HG03442 (cell line): Measurements from ENCODE around the gene TPPP2.
"Not testable (repeated sequence)": the region's sequence is repeated elsewhere in the genome, so short reads cannot be mapped to it uniquely, and the experiment has no call there.

ENCODE experiments used
- ATAC-seq: cut with Tn5 transposase; IDR thresholded peaks from one replicate; pipeline ENCODE4 v1.9.1; 2021; ENCODE audit warnings: mild to moderate bottlenecking, moderate library complexity; ENCODE audit not compliant: unreplicated experiment

The TPPP2 gene

DNA sequence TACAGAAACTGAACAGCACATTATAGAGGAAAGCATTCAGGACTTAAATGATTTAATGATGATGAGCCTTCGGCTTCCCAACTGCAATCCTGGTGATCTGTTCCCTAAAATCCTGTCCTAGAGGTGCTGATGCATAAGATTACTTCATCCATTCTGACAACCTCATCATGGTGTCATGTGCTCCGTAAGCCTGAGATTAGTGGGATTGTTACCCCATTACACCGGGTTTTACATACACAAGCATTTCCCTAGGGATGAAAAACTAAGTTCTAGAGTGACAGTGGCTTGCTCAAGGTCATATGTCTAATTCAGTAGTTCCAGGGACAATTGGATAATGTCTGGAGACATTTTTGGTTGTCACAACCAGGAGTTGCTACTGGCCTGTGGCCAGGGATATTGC, 7.1 kb downstream of the TPPP2 start:
- ATAC-seq, result no peak

DNA sequence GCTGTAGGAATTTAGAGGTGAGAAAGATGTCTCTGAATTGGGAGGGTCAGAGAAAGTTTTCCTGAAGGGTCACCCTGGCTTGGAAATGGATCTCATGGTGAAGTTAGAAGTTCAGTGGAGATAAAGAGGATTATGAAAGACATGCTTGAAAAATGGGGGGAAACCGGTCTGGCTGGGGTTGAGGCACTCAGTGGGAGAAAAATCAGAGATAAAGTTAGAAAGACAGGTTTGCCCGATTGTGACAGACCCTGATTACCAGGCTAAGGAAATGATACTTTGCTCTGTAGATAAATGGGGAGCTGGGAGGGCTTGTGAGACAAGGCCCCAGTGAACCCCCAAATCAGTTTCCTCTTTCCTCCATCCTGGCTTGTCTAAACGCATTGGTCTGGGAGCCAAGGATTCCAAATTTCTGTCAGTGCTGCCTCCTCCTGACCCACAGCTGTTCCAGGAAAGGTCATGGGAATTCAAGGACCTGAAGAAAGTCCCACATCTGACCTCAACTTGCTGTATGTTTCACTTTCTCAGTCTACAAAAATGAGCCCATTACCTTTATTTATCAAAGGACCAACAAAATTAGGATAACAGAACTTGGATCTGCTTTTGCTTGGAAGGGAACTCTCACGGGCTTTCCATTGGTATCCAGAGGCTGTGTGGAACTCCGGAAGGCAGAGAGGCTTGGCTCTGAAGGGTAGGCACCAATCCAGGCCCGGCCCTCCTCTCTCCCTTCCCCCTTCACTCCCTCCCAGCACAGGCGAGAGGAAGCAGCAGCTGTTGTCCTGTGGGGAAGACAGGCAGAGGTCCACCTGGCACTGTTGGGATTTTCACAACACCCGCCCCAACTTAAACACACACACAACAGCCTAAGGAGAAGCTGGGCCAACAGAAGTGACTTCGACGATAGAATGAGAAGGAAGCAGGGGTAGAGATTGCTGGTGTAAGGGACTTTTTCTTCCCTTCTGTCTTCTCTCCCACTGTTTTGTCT, 8.7 kb downstream of the TPPP2 start:
- ATAC-seq, result no peak

GRCh38 chr14:21039585-21040369, 9.8 kb downstream of the TPPP2 start:
- ATAC-seq, result peak; percentile 55

DNA sequence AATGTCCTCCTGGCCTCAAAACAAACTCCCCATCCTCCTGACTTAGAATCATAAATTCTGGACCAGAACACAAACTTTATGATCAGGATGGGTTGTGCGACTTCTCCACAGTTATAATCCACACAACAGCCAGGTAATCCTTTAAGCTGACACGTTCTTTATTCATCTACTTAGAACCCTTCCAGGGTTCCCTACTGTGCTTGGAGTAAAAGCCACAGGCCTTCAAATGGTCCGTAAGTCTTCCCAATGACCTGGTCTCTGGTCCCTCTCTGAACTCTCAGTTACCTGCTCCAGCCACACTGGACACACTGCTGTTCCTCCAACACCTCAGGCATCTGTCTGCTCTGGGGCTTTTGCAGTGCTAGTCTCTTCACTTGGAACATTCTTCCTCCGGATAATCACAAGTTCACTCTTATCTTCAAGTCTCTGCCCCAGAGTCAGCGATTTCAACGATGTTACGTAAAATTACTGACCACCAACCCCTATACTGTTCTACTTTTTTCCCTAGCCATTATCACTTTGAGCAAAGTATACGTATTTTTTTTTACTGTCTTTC, 10.4 kb downstream of the TPPP2 start:
- ATAC-seq, result no peak

DNA sequence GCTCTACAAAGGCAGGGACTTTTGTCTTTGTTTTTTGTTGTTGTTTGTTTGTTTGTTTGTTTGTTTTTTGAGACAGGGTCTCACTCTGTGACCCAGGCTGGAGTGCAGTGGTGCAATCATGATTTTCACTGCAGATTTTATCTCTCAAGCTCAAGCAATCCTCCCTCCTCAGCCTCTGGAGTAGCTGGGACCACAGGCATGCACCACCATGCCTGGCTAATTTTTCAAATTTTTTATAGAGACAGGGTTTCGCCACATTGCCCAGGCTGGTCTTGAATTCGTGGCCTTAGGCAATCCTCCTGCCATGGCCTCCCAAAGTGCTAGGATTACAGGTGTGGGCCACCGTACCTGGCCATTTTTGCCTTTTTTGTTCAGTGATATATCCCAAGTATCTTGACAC, 10.9 kb downstream of the TPPP2 start:
- ATAC-seq, result not testable (repeated sequence)

GRCh38 chr14:21041676-21042433, 11.8 kb downstream of the TPPP2 start, which contains the start of gene RNASE7:
Gene RNASE7, plus strand, starts transcription at chr14:21042362. Its CDS starts 631 bp downstream, at chr14:21042993.
- no peak for ATAC-seq

GRCh38 chr14:21042918-21043317, 12.9 kb downstream of the TPPP2 start:
- ATAC-seq, result no peak

- no peak for ATAC-seq
Observed at GRCh38 chr14:21043387-21043973, 13.5 kb downstream of the TPPP2 start.

DNA sequence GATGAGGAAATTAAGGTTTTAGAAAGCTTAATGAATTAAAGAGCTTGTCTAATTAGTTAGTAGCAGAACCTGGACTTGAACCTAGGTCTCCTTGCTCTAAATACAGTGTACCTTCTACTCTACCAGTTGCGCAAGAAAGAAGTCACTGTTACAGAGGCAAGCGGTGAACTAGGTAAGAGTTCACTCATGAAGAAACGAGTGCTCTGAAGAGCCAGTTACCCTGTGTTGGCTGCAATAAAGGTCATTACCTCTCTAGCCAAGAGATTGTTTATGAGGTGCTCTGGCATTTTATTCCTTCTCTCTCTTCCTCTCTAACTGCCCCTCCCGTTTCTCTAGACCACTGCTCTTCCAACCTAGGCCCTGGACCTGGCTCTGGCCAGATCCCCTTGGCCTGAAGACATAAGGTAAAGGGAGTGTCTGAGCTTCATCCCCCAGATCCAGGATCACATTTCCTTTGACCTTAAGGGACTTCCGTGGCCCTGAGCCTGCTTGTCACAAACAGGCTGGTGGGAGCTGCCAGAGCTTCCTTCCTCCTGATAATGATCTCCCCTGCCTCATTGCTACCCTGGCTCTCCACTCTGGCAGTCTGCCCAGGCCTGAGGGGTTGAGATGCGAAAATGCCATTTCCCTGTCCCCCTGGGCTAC, 14.1 kb downstream of the TPPP2 start:
- ATAC-seq, result no peak

DNA sequence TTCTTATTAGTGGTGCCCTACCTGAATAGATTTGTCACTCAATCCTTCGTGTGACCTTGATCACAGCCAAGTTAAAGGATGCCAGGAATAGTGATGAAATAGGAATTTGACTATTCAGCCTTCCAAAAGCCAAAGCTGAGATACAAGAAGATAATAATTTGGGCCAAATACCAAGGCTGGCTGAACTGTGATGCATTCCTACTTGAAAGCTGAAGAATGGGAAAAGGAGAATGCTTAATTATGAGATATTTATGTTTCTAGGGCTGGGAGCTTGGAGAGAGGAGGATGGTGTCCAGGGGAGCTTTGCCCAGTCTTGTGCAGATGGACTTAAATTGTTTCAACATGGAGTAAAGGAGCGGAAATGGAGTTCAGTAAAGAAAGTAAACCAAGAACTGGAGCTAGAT, 17.4 kb downstream of the TPPP2 start:
- ATAC-seq, result no peak

DNA sequence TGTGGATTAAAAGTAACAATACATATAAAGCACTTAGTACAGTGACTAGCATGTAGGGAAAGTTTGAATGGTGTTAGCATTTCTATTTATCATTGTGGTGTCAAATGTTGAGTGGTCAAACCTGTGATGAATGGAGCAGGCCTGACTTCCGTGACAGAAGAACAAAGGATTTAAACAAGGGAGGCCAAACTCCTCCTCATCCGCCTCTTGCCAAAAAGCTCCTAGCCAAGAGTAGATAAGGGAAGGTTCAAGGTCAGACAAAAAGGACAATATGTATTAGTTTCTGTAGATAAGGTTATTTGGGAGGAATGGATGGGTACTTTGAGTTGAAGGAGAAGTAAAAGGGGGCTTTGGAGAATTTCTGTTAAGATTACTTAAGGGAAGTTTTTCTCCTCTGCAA, 18.6 kb downstream of the TPPP2 start:
- no peak for ATAC-seq

GRCh38 chr14:21049271-21049673, 19.3 kb downstream of the TPPP2 start:
- no peak for ATAC-seq

- ATAC-seq, result no peak
Observed at GRCh38 chr14:21050597-21050996, 20.6 kb downstream of the TPPP2 start.

GRCh38 chr14:21053184-21054122, 23.4 kb downstream of the TPPP2 start:
- no peak for ATAC-seq

- ATAC-seq, result no peak
Observed at GRCh38 chr14:21054123-21054767, 24.2 kb downstream of the TPPP2 start.

DNA sequence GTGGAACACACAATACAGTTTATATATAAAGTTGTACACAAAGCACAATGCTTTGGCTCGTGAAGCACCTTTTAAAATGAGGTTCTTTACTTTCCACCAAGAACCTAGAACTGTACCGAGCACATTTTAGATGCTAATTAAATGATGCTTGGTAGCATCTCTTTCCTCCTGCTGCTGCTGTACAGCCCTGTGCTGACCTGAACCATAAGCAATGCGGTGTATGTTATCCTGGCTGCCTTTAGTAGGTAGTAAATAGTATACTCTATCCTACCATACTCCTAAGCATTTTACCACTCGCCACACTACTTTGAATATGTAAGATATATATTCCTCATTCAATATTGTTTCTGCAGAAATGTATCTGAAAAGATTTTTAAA, 24.7 kb downstream of the TPPP2 start:
- no peak for ATAC-seq

GRCh38 chr14:21055432-21056117, 25.6 kb downstream of the TPPP2 start:
- no peak for ATAC-seq
